A172 (cell line): Measurements from ENCODE around the gene PPP2R5A. TPM values are rescaled to one million over a fixed set of nuclear protein-coding genes. Genes with fewer than 3 reads are reported as not detected.
A peak's percentile ranks its signal among the peaks of the same experiment; 100 is the strongest.
"Not testable (repeated sequence)": the region's sequence is repeated elsewhere in the genome, so short reads cannot be mapped to it uniquely, and the experiment has no call there.

ENCODE experiments used
- DNase-seq: peaks from one replicate; pipeline ENCODE4 v3.0.0-alpha.2; 2015; ENCODE audit warnings: low spot score
- total RNA-seq: library from RNA; depleted of rRNA; stranded (reverse); fragments of >200 nt; shearing (Covaris generic); gene quantifications from 2 replicates; pipeline ENCODE4 v1.2.3, GENCODE V29; 2014

PPP2R5A gene
- total RNA-seq, 1 experiment from 2014 or later = 24.4 TPM

GRCh38 chr1:212355230-212355969, 70.2 kb downstream of the PPP2R5A start:
- DNase-seq = peak; percentile 65

DNA sequence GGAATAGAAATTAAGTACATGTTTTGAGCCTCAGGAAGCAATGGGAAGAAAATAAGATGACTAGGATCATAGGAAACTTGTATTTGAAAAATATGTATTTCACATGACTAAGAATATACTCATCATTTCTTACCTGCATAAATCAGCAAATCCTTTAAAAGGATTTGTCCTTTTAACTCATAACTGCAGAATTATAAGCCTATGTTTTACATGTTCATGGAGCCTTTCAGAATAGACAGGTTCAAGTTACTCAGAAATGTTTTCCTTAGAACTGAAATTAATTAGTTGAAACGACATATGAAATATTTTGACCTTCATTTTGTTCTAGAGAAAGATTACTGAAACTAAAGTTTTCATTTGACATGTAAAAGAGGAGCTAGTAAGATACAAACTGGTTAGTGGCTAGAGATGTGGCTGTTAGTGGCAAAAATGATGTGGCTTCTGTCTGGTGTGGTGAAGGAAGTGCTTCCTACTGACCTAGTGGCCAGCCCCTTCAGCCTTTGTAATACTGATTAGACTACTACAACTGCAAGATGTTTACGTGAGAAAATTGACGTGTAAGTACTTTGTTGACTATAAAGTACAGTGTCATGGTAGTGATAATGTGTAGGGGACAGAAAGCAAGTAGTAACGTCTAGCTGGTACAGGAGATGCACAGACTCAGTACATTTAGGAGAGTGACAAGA, 74.7 kb downstream of the PPP2R5A start:
- no peak for DNase-seq

DNA sequence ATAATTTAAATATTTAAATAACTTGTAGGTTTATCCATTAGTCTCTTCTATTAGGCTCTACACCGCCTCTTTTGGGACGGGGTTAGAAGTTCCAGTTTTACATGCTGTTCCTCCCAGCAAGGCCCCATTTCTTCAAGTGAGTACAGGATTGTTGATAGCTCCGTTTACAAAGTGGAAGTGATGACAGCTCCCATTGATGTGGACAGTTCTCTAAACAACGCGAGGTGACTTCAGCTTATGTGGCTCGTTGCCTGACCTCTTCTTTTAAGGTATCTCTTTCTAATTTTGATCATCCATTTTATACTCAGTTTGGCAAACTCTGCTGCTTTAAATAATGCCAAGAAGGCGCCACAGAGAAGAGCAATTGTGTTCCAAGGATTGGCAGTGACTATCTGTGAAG, 79.8 kb downstream of the PPP2R5A start:
- DNase-seq = no peak

DNA sequence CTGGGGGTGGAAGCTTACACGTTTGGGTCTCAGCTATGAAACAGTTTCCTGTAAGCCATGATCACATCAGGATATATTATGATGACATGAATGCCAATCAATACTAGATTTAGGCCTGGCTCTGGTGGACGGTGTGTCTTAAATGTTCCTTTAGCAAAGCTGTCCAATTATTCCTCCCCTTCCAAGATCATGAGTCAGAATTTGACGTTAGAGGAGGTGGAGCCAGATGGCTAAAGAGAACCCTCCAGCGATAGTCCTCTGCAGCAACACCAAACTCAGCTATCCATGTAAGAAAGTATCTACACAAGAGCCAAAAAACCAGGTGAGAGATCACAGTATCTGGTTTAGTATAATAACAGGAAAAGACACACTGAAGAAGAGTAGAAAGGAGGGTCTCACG, 81.7 kb downstream of the PPP2R5A start:
- DNase-seq = no peak

DNA sequence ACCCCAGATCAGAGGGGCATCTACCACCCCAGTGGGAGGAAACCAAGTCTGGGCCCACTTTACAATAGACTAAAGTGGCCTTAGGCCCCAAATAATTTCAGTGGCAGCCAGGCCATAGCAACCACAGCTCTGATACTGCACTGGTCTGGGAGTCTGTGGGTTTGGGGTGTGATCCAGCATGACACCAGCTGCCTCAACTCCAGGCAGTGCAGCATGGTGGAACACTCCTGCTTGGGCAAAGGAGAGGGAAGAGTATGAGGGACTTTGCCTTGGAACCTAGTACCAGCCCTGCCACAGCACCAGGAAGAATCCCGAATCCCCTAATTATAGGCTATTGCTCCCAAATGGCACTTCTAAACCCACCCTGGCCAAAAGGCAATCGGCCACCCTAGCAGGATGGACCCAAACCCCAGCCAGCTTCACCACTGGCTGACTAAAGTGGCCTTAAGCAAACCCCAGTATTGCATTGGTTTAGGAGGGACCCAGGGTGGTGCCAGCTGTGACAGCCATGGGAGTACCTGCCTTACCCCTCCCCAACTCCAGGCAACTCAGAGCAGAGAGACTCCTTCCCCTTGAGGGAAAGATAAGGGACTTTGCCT, 82.4 kb downstream of the PPP2R5A start:
- no peak for DNase-seq

DNA sequence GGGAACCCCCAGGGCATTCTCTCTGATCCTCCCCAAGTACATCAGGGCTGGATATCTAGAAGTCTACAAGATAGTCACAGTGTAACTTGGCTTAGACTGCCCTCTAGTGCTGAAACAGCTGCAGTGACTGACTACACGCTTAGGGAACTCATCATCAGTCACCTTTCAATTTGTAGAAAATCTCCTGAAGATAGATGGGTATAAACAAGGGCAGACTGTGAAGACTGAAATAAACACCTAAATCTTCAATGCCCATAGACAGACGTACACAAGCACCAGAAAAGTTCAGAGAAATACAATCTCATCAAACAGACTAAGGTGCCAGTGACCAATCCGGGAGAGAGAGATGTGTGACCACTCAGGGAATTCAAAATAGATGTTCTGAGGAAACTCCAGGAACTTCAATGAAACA, 82.9 kb downstream of the PPP2R5A start:
- DNase-seq = peak; percentile 80

DNA sequence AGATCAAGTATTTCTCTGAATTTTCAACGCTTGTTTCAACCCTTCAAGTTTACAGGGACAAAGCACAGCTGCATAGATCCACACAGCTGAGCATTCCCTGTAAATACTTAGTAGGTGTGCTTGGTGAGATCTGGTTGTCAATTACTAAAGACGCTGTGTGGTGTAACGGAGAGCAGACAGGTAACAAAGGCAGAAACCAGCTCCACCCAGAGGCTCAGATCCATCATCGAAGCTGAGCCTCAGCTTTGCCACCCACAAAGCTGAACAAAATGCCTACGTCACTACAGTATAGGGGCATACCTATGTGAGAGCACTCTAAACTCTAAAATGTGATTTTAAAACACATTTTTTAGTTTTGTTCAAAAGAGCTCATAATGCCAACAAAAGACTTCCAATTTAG, 90.8 kb downstream of the PPP2R5A start:
- DNase-seq = no peak

- DNase-seq = no peak
These were observed 92.4 kb downstream of the PPP2R5A start for GRCh38 chr1:212377644-212378043.

GRCh38 chr1:212379366-212379765, 94.2 kb downstream of the PPP2R5A start:
- DNase-seq = no peak

DNA sequence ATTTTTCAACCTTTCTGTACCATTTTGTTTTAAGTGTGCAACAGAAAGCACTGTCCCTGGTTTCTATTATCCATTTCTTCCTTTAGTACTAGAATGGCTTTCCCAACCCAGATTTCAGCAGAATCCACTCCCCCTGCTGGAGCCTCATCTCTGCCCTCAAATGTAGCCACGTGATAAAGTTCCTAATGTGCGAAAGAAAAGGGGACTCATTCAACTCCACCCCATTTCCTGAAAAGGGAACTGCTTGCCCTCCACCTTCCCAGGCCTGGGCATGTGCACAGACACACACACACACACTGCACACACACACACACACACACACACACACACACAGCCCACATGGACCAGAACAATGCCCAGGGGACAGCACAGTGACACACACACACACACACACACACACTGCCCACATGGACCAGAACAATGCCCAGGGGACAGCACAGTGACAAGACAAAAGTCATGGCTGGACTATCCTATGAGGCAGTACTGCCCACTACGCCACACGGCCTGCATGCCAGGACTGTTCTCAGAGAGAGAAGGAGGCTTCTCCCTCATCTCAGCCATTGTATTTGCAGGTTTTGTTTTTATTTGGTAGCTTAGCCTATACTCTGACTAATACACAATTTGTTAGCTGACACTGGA, 96.3 kb downstream of the PPP2R5A start:
- no peak for DNase-seq

- DNase-seq = no peak
These were observed 100.8 kb downstream of the PPP2R5A start for GRCh38 chr1:212386029-212386428.

- no peak for DNase-seq
These were observed 103.9 kb downstream of the PPP2R5A start for GRCh38 chr1:212388985-212389716.

GRCh38 chr1:212395678-212396437, 110.6 kb downstream of the PPP2R5A start:
- not testable (repeated sequence) for DNase-seq

GRCh38 chr1:212396638-212397037, 111.4 kb downstream of the PPP2R5A start:
- no peak for DNase-seq

GRCh38 chr1:212397171-212397570, 112.0 kb downstream of the PPP2R5A start:
- DNase-seq = no peak

GRCh38 chr1:212401042-212401441, 115.8 kb downstream of the PPP2R5A start:
- DNase-seq = no peak

GRCh38 chr1:212401838-212402582, 116.8 kb downstream of the PPP2R5A start:
- peak; percentile 87 for DNase-seq

DNA sequence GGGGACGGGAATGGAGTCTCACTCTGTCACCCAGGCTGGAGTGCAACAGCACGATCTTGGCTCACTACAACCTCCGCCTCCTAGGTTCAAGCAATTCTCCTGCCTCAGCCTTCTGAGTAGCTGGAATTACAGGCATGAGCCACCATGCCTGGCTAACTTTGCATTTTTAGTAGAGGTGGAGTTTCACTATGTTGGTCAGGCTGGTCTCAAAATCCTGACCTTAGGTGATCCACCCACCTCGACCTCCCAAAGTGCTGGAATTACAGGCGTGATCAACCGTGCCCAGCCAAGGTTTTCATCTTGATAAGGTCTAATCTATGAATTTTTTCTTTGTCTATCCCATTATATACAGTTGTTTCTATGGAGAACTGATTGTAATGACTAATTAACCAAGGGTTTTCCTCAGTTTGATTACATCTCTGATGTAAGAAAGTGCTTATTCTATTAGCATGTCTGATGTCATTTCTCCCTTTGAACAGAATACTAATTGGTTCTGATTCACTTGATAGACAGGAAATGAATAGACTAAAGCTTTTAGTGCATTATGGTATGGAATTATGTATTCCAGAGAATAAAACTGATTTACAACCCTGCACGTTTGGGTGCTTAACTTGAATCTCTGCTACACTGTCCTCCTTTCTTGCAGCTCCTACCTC, 117.6 kb downstream of the PPP2R5A start:
- no peak for DNase-seq

- no peak for DNase-seq
These were observed 125.1 kb downstream of the PPP2R5A start for GRCh38 chr1:212410231-212410820.
